Stimulated activated naive CD8-positive, alpha-beta T cell treated with anti-CD3 and anti-CD28 coated beads, Interleukin-15, Interleukin-2, amounts not matched to agents 100 ng/mL and 50 ng/mL, for 24 hours (primary cell): ENCODE data around the gene HSF5.
A peak's percentile ranks its signal among the peaks of the same experiment; 100 is the strongest.

ENCODE experiments used
- H3K27ac Mint-ChIP-seq: one replicate; pipeline ENCODE4 v1.8.0; 2021; ENCODE audit warnings: mild to moderate bottlenecking, mixed read lengths
- H3K27me3 Mint-ChIP-seq: one replicate; pipeline ENCODE4 v1.8.0; 2021; ENCODE audit warnings: mixed read lengths
- H3K36me3 Mint-ChIP-seq: one replicate; pipeline ENCODE4 v1.8.0; 2021; ENCODE audit warnings: low read depth, mixed read lengths
- H3K4me1 Mint-ChIP-seq: one replicate; pipeline ENCODE4 v1.8.0; 2021; ENCODE audit warnings: low read depth, mixed read lengths
- H3K4me3 Mint-ChIP-seq: one replicate; pipeline ENCODE4 v1.8.0; 2021; ENCODE audit warnings: mild to moderate bottlenecking, mixed read lengths
- H3K9me3 Mint-ChIP-seq: one replicate; pipeline ENCODE4 v1.8.0; 2021; ENCODE audit warnings: mixed read lengths

Gene HSF5

DNA sequence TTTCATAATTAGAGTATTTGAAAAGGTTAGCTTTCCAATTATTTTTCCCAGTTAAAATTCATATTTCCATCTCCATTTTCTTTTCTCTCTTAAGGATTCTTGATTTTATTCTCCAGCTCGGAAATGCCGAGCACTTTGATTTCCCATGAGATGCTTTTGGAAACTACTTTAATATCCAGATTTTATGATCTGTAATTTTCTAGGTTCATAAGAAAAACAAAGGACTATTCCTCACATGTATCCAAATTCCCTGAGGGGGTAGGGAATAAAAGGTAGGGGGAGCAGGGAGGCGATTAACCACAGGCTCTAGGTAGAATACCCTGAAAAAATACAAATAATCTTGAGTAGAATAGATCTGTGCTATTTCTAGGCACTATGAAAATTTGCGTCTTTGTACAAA, 71.8 kb downstream of the HSF5 start:
- no peak overlapping the region for H3K4me3 Mint-ChIP-seq
- no peaks in the 10 kb centered on the region for H3K36me3 Mint-ChIP-seq
- H3K4me1 Mint-ChIP-seq, result peaks cover 50% of the 10 kb centered on the region
- H3K9me3 Mint-ChIP-seq, result no peaks in the 10 kb centered on the region
- H3K27me3 Mint-ChIP-seq, result no peaks in the 10 kb centered on the region
- no peak overlapping the region for H3K27ac Mint-ChIP-seq

- no peaks in the 10 kb centered on the region for H3K9me3 Mint-ChIP-seq
These were observed 72.7 kb downstream of the HSF5 start for GRCh38 chr17:58415371-58416055.

GRCh38 chr17:58414596-58414997, 73.6 kb downstream of the HSF5 start:
- Mint-ChIP-seq H3K27ac (no peak overlapping the region), H3K4me3 (no peak overlapping the region), H3K4me1 (peaks cover 53% of the 10 kb centered on the region), H3K36me3 (no peaks in the 10 kb centered on the region), H3K9me3 (no peaks in the 10 kb centered on the region), H3K27me3 (no peaks in the 10 kb centered on the region)

More at GRCh38 chr17:58415371-58416055, 72.7 kb downstream of the HSF5 start:
- Mint-ChIP-seq H3K4me1 (peaks cover 53% of the 10 kb centered on the region), H3K27ac (no peak overlapping the region), H3K27me3 (no peaks in the 10 kb centered on the region), H3K36me3 (no peaks in the 10 kb centered on the region), H3K4me3 (peak overlapping the region; percentile 43)

DNA sequence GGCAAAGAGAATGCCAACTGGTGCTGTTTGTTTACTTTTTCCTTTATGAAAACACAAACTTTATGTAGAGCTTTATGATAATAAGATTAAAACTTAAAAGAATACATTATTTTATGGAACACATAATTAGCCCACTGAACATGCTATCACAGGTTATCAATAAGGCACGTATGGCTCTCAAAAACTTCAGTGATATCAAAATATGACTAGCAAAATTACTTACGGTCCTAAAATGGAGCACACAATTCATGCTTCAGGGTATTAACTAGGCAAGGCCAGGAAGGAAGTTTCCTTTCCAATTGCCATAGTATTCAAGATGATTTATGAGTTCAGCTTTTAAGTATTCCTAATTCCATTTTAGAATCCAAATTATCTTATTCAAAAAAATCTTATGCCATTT, 74.5 kb downstream of the HSF5 start:
- H3K4me1 Mint-ChIP-seq, result peaks cover 53% of the 10 kb centered on the region
- peak overlapping the region; percentile 75 for H3K27ac Mint-ChIP-seq

GRCh38 chr17:58412961-58413586, 75.1 kb downstream of the HSF5 start:
- Mint-ChIP-seq H3K27me3 (no peaks in the 10 kb centered on the region), H3K9me3 (no peaks in the 10 kb centered on the region), H3K27ac (peak overlapping the region; percentile 75), H3K4me3 (peak overlapping the region; percentile 54), H3K4me1 (peaks cover 48% of the 10 kb centered on the region), H3K36me3 (no peaks in the 10 kb centered on the region)

More for the DNA sequence above, 74.5 kb downstream of the HSF5 start:
- Mint-ChIP-seq H3K36me3 (no peaks in the 10 kb centered on the region), H3K4me3 (peak overlapping the region; percentile 53), H3K9me3 (no peaks in the 10 kb centered on the region), H3K27me3 (no peaks in the 10 kb centered on the region)

DNA sequence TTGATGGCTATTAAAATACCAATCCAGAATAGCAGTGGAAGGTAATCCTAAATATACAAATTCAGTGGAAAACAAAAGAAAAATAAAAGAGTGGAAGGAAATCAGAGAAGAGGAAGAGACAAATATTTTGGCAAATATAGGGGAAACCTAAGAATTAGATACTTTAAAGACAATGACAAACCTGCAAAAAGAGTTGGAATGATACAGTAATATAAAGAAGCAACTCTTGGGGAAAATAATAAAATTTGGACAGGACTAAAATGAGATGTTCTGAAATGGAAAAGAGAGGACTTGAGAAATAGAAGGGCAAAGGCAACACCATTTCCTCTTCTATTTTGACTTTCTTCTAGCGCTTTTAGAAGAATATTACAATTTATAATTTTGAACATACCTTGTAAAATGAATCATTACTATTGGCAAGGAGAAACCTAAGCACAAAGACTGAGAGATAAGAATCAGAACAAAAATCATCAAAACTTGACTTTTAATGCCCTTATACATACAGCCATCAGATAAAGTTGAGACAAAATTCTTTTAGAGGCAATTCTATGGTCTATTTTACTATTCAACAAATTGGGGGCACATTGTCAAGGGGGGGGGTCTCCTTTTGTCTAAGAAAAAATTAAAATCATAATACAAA, 76.0 kb downstream of the HSF5 start:
- no peaks in the 10 kb centered on the region for H3K9me3 Mint-ChIP-seq

GRCh38 chr17:58411408-58411894, 76.8 kb downstream of the HSF5 start:
- Mint-ChIP-seq H3K4me3 (no peak overlapping the region), H3K9me3 (no peaks in the 10 kb centered on the region), H3K36me3 (no peaks in the 10 kb centered on the region), H3K4me1 (peaks cover 36% of the 10 kb centered on the region), H3K27ac (peak overlapping the region; percentile 75), H3K27me3 (no peaks in the 10 kb centered on the region)

More for the DNA sequence above, 76.0 kb downstream of the HSF5 start:
- Mint-ChIP-seq H3K27me3 (no peaks in the 10 kb centered on the region), H3K27ac (peak overlapping the region; percentile 75), H3K4me1 (peaks cover 39% of the 10 kb centered on the region), H3K4me3 (peak overlapping the region; percentile 21), H3K36me3 (no peaks in the 10 kb centered on the region)

GRCh38 chr17:58410714-58411407, 77.3 kb downstream of the HSF5 start:
- no peak overlapping the region for H3K4me3 Mint-ChIP-seq

DNA sequence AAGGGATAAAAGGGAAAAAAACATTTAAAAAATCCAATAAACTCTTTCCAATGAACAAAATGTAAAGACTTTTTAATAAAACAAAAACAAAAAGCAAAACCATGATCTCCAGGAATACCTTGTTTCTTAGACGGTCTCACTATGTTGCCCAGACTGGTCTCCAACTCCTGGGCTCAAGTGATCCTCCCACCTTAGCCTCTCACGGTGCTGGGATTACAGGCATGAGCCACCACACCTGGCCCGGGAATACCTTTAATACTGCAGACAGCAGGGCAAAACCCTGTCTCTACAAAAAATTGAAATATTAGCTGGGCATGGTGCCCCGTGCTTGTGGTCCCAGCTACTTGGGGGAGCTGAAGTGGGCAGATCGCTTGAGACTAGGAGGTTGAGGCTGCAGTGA, 78.8 kb downstream of the HSF5 start:
- H3K27ac Mint-ChIP-seq, result no peak overlapping the region
- peaks cover 31% of the 10 kb centered on the region for H3K4me1 Mint-ChIP-seq
- no peaks in the 10 kb centered on the region for H3K27me3 Mint-ChIP-seq
- no peaks in the 10 kb centered on the region for H3K36me3 Mint-ChIP-seq
- H3K4me3 Mint-ChIP-seq, result no peak overlapping the region
- H3K9me3 Mint-ChIP-seq, result no peaks in the 10 kb centered on the region

More at GRCh38 chr17:58410714-58411407, 77.3 kb downstream of the HSF5 start:
- H3K9me3 Mint-ChIP-seq, result no peaks in the 10 kb centered on the region
- H3K27ac Mint-ChIP-seq, result no peak overlapping the region
- peaks cover 36% of the 10 kb centered on the region for H3K4me1 Mint-ChIP-seq
- no peaks in the 10 kb centered on the region for H3K27me3 Mint-ChIP-seq
- H3K36me3 Mint-ChIP-seq, result no peaks in the 10 kb centered on the region

GRCh38 chr17:58403311-58403710, 84.9 kb downstream of the HSF5 start:
- H3K27me3 Mint-ChIP-seq, result no peaks in the 10 kb centered on the region
- no peak overlapping the region for H3K4me3 Mint-ChIP-seq
- peaks cover 25% of the 10 kb centered on the region for H3K4me1 Mint-ChIP-seq
- H3K36me3 Mint-ChIP-seq, result peaks cover 6% of the 10 kb centered on the region
- H3K27ac Mint-ChIP-seq, result no peak overlapping the region
- no peaks in the 10 kb centered on the region for H3K9me3 Mint-ChIP-seq

GRCh38 chr17:58402679-58403078, 85.5 kb downstream of the HSF5 start:
- H3K27me3 Mint-ChIP-seq, result no peaks in the 10 kb centered on the region
- H3K36me3 Mint-ChIP-seq, result peaks cover 6% of the 10 kb centered on the region
- peaks cover 25% of the 10 kb centered on the region for H3K4me1 Mint-ChIP-seq
- H3K9me3 Mint-ChIP-seq, result no peaks in the 10 kb centered on the region
- H3K27ac Mint-ChIP-seq, result no peak overlapping the region
- no peak overlapping the region for H3K4me3 Mint-ChIP-seq

GRCh38 chr17:58402047-58402446, 86.2 kb downstream of the HSF5 start:
- Mint-ChIP-seq H3K4me3 (peak overlapping the region; percentile 25), H3K27ac (peak overlapping the region; percentile 82), H3K4me1 (peaks cover 25% of the 10 kb centered on the region)

DNA sequence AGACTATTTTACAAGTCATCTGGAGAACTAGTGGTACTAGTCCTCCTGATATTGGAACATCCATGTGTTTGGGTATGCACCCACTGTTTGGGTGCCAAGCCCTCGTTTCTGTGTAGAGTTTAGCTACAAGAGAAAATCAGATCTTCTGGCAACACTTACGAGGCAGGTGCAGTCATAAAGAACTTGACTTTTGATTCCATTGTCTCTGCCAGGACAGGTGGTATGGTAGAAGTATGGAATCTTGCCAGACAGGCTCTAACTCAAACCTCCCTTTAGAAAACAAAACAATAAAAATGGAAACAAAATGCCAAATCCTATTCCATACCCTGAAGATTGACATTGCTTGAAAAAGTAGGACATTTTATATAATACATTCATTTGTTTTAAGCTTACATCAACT, 86.9 kb downstream of the HSF5 start:
- Mint-ChIP-seq H3K9me3 (no peaks in the 10 kb centered on the region), H3K36me3 (peaks cover 6% of the 10 kb centered on the region), H3K27ac (no peak overlapping the region)

More at GRCh38 chr17:58402047-58402446, 86.2 kb downstream of the HSF5 start:
- Mint-ChIP-seq H3K36me3 (peaks cover 6% of the 10 kb centered on the region), H3K27me3 (no peaks in the 10 kb centered on the region), H3K9me3 (no peaks in the 10 kb centered on the region)

DNA sequence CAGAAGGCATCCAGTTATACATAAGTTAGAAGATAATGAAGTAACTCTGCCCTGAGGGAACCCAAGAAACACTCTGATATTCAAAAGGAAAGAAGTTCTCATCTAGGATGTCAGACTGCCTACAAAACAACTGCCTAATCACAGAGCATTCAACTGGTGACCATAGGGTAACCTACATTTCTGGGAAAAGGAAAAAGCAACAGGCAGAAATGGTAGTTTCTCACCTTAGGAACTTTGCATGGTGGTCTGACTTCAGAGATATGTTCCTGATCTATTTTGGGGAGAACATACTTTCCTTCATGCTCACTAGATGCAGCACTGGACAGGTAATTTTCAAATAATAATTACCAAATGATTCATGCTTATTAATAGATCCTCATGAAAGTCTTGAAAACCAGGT, 87.4 kb downstream of the HSF5 start:
- Mint-ChIP-seq H3K36me3 (peaks cover 6% of the 10 kb centered on the region), H3K4me1 (peaks cover 25% of the 10 kb centered on the region), H3K27me3 (no peaks in the 10 kb centered on the region), H3K4me3 (no peak overlapping the region), H3K9me3 (no peaks in the 10 kb centered on the region), H3K27ac (no peak overlapping the region)

More for the DNA sequence above, 86.9 kb downstream of the HSF5 start:
- Mint-ChIP-seq H3K4me1 (peaks cover 25% of the 10 kb centered on the region), H3K4me3 (no peak overlapping the region), H3K27me3 (no peaks in the 10 kb centered on the region)

GRCh38 chr17:58399974-58400373, 88.2 kb downstream of the HSF5 start:
- H3K9me3 Mint-ChIP-seq, result no peaks in the 10 kb centered on the region
- peaks cover 6% of the 10 kb centered on the region for H3K36me3 Mint-ChIP-seq

More at GRCh38 chr17:58399974-58400373, 88.2 kb downstream of the HSF5 start:
- Mint-ChIP-seq H3K4me3 (no peak overlapping the region), H3K27ac (no peak overlapping the region), H3K27me3 (no peaks in the 10 kb centered on the region), H3K4me1 (peaks cover 25% of the 10 kb centered on the region)
